Activated naive CD4-positive, alpha-beta T cell treated with anti-CD3 and anti-CD28 coated beads, Interleukin-2, amount 50 U/mL, for 72 hours (primary cell): ENCODE measurements around the gene CLPX. TPM values are rescaled to one million over a fixed set of nuclear protein-coding genes. Genes with fewer than 3 reads are reported as not detected.
"Not testable (repeated sequence)": the region's sequence is repeated elsewhere in the genome, so short reads cannot be mapped to it uniquely, and the experiment has no call there.

Experiments used
- ATAC-seq, 2 donors: fragments of 150-1000 bp; cut with Tn5 transposase; 2 replicates each; pipeline ENCODE4 v1.10.0; 2021; ENCODE audit warnings: mild to moderate bottlenecking in 2 of 2, moderate library complexity in 2 of 2
- DNase-seq, 2 donors: peaks; one replicate each; pipeline ENCODE4 v3.0.0; 2021 to 2022; ENCODE audit warnings: low spot score in 2 of 2
- H3K27ac Mint-ChIP-seq, 2 donors: one replicate each; pipeline ENCODE4 v1.8.0; 2022; ENCODE audit warnings: mild to moderate bottlenecking in 2 of 2, mixed read lengths in 2 of 2
- H3K36me3 Mint-ChIP-seq, 2 donors: one replicate each; pipeline ENCODE4 v1.8.0; 2022; ENCODE audit warnings: mixed read lengths in 2 of 2
- H3K9me3 Mint-ChIP-seq, 2 donors: one replicate each; pipeline ENCODE4 v1.8.0; 2022; ENCODE audit warnings: mixed read lengths in 2 of 2
- total RNA-seq, 2 donors: library from RNA; stranded (reverse); gene quantifications; one replicate each; pipeline ENCODE4 v1.2.3, GENCODE V29; 2022

Gene CLPX
- total RNA-seq, 2 donors from 2014 or later, result 66.6 to 84.1 TPM

DNA sequence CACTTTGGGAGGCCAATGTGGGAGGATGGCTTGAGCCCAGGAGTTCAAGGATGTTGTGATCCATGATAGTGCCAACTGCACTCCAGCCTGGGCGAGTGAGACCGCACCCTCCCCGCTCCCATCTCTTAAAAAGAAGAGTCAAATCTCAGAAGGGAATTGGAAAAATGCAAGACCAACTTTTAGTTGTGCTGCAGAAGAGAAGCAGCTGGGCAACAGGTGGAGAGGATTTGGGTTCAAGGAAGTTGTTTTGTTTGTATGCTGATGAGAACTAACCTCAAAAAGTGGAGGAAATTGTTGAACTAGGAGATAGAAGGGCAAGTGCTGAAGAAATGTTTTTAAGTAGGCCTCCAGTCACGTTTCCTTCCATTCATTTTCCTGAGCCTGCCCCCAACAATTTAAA, 38.7 kb downstream of the CLPX start:
- Mint-ChIP-seq H3K27ac (peak overlapping the region in 1 of 2 donors; percentile 13), H3K36me3 (peaks cover 0 to 2% of the 10 kb centered on the region in 2 donors), H3K9me3 (no peaks in the 10 kb centered on the region)
- ATAC-seq (peak in 1 of 2 donors; percentile 29), DNase-seq (no peak)

DNA sequence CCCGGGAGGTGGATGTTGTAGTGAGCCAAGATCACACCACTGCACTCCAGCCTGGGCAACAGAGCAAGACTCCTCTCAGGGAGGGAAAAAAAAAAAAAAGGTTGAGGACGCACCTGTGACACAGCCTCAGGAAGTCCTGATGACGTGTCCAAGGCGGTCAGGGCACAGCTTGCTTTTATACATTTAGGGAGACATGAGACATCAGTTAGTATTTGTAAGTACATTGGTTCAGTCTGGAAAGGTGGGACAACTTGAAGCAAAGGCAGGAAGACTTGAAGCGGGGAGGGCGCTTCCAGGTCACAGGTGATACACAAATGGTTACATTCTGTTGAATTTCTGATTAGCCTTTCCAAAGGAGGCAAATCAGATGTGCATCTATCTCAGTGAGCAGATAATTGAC, 46.5 kb downstream of the CLPX start:
- H3K9me3 Mint-ChIP-seq, ATAC-seq: not testable (repeated sequence)
- peaks cover 4 to 19% of the 10 kb centered on the region in 2 donors for H3K36me3 Mint-ChIP-seq

DNA sequence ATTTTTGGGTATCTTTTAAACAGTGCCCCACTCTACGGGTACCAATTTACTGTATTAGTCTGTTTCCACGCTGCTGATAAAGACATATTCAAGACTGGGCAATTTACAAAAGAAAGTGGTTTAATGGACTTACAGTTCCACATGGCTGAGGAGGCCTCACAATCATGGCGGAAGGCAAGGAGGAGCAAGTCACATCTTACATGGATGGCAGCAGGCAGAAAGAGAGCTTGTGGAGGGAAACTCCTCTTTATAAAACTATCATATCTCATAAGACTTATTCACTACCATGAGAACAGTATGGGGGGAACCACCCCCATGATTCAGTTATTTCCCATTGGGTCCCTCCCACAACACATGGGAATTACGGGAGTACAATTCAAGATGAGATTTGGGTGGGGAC, 47.2 kb downstream of the CLPX start:
- H3K27ac Mint-ChIP-seq, result not testable (repeated sequence)

More for the DNA sequence above, 46.5 kb downstream of the CLPX start:
- not testable (repeated sequence) for DNase-seq, H3K27ac Mint-ChIP-seq

DNA sequence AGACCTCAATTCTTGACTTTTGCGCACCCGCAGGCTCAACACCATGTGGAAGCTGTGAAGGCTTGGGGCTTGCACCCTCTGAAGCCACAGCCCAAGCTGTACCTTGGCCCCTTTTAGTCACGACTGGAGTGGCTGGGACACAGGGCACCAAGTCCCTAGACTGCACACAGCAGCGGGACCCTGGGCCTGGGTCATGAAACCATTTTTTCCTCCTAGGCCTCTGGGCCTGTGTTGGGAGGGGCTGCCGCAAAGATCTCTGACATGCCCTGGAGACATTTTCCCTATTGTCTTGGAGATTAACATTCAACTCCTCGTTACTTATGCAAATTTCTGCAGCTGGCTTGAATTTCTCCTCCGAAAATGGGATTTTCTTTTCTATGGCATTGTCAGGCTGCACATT, 48.1 kb downstream of the CLPX start:
- H3K36me3 Mint-ChIP-seq, result peaks cover 7 to 22% of the 10 kb centered on the region in 2 donors
- not testable (repeated sequence) for DNase-seq, ATAC-seq, H3K27ac Mint-ChIP-seq, H3K9me3 Mint-ChIP-seq

More for the DNA sequence above, 47.2 kb downstream of the CLPX start:
- not testable (repeated sequence) for H3K9me3 Mint-ChIP-seq, ATAC-seq, DNase-seq
- H3K36me3 Mint-ChIP-seq, result peaks cover 7 to 22% of the 10 kb centered on the region in 2 donors

DNA sequence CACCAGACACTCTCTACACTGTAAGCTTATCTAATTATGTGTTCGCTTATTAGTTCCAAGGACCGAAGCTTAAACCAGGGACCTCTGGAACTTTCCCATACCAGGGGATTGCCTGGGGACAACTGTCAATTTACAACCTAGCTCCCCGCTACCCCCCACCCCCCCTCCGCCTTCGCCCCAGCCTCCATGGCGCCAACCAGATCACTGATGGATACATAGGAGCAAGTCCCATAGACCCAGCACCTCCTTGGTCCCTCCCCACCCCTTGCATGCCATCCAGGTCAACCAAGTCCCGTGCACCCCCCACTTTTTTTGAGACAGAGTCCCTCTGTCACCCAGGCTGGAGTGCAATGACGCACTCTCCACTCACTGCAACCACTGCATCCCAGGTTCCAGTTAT, 50.6 kb downstream of the CLPX start:
- Mint-ChIP-seq H3K9me3 (peaks cover 6 to 8% of the 10 kb centered on the region in 2 donors), H3K27ac (peak overlapping the region; percentile 90 to 97), H3K36me3 (peaks cover 7 to 22% of the 10 kb centered on the region in 2 donors)
- no peak for ATAC-seq
- no peak for DNase-seq

DNA sequence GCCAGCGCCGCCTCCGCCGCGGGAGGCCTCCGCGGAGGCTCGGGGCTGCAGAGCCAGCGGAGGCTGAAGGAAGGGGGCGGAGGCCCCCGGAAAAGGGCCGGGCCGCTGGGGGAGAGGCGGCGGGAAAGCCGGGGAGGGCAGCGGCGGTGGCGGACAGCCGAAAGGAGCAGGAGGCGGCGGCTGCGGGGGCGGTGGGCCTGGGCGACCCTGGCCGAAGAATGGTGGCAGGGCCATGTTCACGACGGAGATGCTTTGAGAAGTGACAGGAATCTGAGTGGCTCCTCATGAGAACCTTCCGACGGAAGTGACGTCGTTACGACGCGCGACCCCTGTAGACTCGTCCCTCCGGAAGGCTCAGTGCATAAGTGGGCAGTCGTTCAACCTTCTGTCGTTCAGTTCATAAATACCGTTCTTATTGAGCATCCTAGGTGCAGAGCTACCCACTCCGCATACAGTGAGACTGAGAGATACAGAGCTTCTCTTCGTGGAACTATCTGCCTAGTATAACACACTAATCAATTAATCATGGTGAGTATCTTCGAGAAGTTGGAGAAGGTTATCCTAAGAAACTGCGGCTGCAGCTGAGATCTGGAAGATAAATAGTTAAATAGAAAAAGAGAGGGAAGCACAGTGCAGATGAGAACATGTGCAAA, 51.5 kb downstream of the CLPX start, which contains the start of gene PDCD7:
Gene PDCD7 (minus strand): TSS at position 261 of the 653 bp plus-strand sequence. CDS start 27 bp downstream, at position 234.
- Mint-ChIP-seq H3K27ac (peak within 1 kb of the TSS; percentile 90 to 97), H3K9me3 (peaks cover 6 to 8% of the 10 kb centered on the region in 2 donors), H3K36me3 (peaks cover 7 to 22% of the 10 kb centered on the region in 2 donors)
- ATAC-seq (peak; percentile 98), DNase-seq (peak; percentile 73 to 81)

DNA sequence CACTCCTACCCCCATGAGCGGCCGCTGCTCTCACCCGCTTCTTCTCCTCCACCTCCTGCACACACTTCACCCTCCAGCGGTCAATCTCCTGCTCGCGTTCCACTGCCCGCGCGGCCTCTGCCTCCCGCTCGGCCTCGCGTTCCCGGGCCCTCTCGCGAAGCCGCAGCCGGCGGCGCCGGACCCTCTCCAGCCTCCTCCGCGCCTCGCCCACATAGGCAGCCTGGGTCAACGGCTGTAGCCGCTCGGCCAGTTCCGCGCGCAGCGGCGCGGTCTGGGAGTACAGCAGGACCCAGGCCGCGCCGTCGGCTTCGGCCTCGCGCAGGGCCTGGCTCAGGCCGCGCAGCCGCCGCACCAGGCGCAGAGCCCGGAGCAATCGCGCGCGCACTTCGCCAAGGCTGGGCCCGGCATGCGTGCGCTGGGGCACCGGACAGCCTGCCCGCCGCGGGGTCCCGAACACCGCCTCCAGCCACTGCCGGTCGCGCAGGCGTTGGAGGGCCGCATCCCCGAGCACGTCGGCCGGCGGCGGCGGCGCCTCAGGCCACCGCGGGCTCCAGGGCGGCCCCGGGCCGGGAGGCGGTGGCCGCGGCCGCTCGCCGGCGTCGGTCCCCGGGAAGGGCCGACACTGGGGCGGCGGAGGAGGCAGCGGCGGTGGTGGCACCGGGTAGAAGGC, 52.1 kb downstream of the CLPX start:
- peak; percentile 50 to 53 for ATAC-seq
- DNase-seq, result peak; percentile 27 to 57
- Mint-ChIP-seq H3K9me3 (peaks cover 6 to 8% of the 10 kb centered on the region in 2 donors), H3K27ac (peak overlapping the region; percentile 90 to 92), H3K36me3 (peaks cover 7 to 21% of the 10 kb centered on the region in 2 donors)

DNA sequence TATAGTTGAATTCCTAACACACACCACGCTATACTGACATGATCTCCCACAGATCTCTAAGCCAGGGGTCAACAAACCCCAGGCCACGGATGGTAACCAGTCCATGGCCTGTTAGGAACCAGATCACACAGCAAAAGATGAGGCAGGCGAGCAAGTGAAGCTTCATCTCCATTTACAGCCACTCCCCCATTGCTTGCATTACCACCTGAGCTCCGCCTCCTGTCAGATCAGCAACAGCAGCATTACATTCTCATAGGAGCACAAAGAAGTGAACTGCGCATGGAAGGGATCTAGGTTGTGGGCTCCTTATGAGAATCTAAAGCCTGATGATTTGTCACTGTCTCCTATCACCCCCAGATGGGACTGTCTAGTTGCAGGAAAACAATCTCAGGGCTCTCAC, 54.2 kb downstream of the CLPX start:
- H3K27ac Mint-ChIP-seq, result no peak overlapping the region
- H3K36me3 Mint-ChIP-seq, result peaks cover 12% of the 10 kb centered on the region in 2 donors
- peaks cover 0 to 2% of the 10 kb centered on the region in 2 donors for H3K9me3 Mint-ChIP-seq
- ATAC-seq, result no peak
- no peak for DNase-seq

DNA sequence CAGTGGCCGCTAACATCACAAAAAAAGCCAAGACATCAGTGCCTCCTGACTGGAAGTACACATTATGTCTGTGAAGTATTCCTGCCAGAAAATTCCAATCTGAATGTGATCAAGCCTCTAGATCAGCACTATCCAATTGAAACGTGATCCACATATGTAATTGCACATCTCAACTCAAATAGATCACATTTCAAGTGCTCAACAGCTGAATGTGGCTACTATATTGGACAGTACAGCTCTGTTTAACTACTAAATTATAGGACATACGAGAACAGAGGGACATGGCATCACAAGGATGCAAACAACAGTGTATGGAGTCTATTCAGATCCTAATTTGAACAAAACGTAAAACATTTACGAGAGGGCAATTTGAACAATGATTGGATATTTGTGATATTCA, 69.6 kb downstream of the CLPX start:
- Mint-ChIP-seq H3K27ac (no peak overlapping the region), H3K9me3 (no peaks in the 10 kb centered on the region), H3K36me3 (peaks cover 0 to 13% of the 10 kb centered on the region in 2 donors)
- DNase-seq (no peak), ATAC-seq (no peak)

DNA sequence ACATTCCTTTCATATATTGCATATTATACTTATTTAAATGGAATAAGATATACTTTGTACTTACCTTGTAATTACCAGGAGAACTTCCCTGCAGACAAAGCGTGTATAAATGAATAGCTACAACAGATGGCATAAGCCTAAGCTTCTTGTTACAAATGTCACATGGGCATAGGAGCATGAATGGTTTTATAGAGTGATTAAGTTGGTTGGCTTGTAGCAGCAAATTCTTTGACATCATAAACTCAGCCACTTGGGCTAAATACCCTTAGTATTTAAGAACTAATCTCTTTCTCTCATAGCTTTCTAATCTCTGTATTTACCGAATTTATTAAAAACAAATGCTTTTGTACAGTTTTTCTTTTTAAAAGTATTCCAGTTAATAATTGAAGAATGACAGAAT, 70.1 kb downstream of the CLPX start, which contains the start of gene UBAP1L:
Gene UBAP1L (minus strand): TSS at position 115 of the 400 bp plus-strand sequence. CDS start 8,985 bp downstream, outside the sequence.
- H3K9me3 Mint-ChIP-seq, result no peaks in the 10 kb centered on the region
- no peak for DNase-seq
- H3K27ac Mint-ChIP-seq, result peak within 1 kb of the TSS in 1 of 2 donors; percentile 56
- peaks cover 0 to 13% of the 10 kb centered on the region in 2 donors for H3K36me3 Mint-ChIP-seq
- ATAC-seq, result no peak

DNA sequence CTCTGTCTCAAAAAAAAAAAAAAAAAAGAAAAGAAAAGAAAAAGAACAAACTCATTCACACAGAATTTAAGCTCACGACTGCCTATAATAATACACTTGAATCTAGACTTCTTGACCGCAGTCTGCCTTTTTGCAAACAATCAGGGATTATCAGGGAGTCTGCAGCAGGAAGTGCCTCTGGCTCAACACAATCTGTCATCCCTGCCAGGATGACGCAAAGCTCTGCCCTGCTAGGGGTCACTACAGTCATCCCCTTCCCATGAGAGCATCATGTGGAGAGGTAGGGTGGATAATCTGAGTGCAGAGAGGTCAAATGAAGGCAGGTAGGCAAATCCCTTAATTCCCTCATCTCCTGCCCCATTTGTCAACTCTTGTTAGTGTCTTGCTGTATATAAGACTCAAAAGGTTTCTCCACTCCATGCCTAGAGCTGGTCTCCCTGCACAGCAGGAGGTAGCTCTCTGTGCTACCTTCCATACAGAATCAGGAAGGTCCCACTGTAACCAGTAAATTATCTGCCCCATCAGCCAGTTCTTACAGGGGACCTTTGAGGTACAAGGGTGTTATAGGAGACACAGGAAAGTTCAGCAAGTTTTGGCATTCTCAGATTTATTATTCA, 74.4 kb downstream of the CLPX start:
- ATAC-seq, result no peak
- no peaks in the 10 kb centered on the region for H3K9me3 Mint-ChIP-seq
- DNase-seq, result peak in 1 of 2 donors; percentile 18
- peak overlapping the region in 1 of 2 donors; percentile 9 for H3K27ac Mint-ChIP-seq
- no peaks in the 10 kb centered on the region for H3K36me3 Mint-ChIP-seq

DNA sequence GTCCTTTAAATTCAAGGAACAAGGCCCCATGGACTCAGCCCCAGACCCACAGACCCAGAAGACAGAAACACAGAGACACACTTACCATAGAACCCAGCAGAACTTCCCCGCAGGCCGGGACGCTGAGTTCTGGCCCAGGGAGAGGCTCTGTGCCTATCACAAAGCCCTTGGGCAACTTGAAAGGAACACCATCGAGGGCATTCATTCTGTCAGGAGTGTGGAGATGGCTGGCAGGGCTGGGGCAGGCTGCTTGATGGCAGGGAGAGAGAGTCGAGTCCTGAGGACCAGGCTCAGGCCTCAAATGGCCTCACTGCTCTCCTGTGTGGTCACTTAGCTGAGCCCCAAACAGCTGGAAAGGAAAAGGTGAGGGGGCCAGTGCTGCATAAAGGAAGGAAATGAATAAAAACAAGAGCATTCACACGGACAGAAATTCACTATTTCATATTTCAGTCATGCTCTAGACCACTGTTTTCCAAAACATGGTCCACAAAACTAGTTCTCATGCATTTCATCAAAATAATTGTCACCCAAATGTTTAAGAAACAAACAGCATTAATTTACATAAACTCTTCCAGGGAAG, 79.0 kb downstream of the CLPX start:
- Mint-ChIP-seq H3K36me3 (peaks cover 0 to 7% of the 10 kb centered on the region in 2 donors), H3K9me3 (no peaks in the 10 kb centered on the region), H3K27ac (peak overlapping the region; percentile 63 to 70)
- ATAC-seq (peak in 1 of 2 donors; percentile 26), DNase-seq (peak in 1 of 2 donors; percentile 48)

DNA sequence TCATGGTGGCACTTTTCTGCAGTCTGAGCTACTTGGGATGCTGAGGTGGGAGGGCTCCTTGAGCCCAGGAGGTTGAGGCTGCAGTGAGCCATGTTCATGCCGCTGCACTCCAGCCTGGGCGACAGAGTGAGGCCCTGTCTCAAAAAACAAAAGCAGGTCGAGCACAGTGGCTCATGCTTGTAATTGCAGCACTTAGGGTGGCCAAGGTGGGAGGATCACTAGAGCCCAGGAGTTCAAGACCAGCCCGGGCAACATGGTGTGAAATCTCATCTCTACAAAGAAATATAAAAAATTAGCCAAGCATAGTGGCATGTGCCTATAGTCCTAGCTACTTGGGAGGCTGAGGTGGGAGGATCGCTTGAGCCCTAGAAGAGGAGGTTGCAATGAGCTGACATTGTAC, 80.1 kb downstream of the CLPX start:
- ATAC-seq, result no peak
- H3K27ac Mint-ChIP-seq, result no peak overlapping the region

DNA sequence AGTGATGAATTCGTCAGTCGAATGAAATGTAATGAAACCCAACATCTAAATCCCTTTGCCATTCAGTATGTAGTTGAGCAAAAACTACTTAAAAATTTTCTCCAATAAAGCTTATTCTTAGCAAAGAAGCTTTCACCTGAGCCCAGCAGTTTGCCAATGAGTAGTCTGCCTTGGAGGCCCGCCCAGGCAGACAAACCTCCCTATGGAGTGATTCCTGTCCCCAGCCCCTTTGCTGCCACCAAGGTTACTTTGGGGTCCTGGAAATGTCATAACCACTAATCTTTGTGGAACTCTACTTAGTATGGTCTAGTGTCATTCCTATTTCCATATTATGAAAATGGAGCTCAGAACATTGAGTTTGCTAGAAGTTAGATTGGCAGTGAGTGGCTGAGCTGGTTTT, 82.2 kb downstream of the CLPX start:
- H3K36me3 Mint-ChIP-seq, result peaks cover 0 to 7% of the 10 kb centered on the region in 2 donors

More for the DNA sequence above, 80.1 kb downstream of the CLPX start:
- no peaks in the 10 kb centered on the region for H3K9me3 Mint-ChIP-seq
- no peak for DNase-seq
- H3K36me3 Mint-ChIP-seq, result peaks cover 0 to 7% of the 10 kb centered on the region in 2 donors

DNA sequence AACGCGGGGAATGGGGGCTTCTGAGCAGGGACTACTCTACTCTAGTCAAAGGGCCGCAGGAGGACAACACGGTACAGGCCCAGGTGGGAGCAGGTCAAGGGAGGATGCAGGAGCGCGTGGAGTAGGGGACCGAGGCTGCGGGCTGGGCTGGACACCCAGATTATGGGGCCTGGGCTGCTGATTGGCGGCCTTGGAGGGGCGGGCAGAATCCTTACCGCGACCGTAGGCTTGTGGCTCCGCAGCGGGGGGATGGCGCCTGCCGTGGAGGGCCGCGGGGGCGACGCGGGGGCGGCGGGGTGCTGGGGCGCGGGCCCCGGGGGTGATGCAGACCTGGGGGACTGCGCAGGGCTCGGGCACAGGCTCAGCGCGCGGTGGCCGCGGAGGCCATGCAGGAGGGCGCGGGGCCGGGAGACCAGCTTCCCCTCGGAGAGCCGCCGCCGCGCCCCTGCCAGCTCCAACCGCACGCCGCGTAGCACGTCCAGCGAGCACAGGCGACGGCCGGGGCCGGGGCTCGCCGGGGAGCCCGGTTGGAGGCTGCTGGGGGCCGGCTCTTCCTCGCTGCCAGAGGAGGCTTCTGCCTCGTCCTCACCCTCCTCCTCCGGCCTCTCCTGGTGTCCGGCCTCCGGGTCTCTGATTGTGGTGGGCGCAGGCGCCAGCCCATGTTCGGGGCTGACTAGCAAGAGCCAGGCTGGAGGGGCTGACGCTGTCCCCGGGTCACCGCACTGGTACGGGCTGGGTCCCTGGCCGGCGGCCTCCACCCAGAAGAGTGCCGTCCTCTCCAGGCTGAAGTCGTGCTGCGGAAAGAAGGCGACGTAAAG, 83.0 kb downstream of the CLPX start:
- Mint-ChIP-seq H3K9me3 (no peaks in the 10 kb centered on the region), H3K27ac (peak overlapping the region in 1 of 2 donors; percentile 6), H3K36me3 (peaks cover 0 to 7% of the 10 kb centered on the region in 2 donors)
- ATAC-seq (no peak), DNase-seq (peak in 1 of 2 donors; percentile 44)

More for the DNA sequence above, 82.2 kb downstream of the CLPX start:
- DNase-seq (no peak), ATAC-seq (no peak)
- peak overlapping the region in 1 of 2 donors; percentile 4 for H3K27ac Mint-ChIP-seq
- no peaks in the 10 kb centered on the region for H3K9me3 Mint-ChIP-seq
